Amygdala (tissue), 56 donors: ENCODE measurements around the gene SUMO3.
A peak's percentile ranks its signal among the peaks of the same experiment; 100 is the strongest.

ENCODE experiments used
- DNase-seq, 56 donors: peaks; one replicate each; lab custom pipeline; 2025; lab: John Stamatoyannopoulos, UW

SUMO3 gene

GRCh38 chr21:44817914-44818639 is at the start of gene SUMO3:
SUMO3 (minus strand) TSS chr21:44818062; CDS start chr21:44817968, 94 bp downstream.
- DNase-seq: peak in 47 of 56 donors; percentile 18 to 84 (median 64)

- no peak for DNase-seq
Observed at GRCh38 chr21:44867464-44867863, 49.6 kb upstream of the SUMO3 start.

- DNase-seq: peak in 7 of 56 donors; percentile 21 to 51 (median 34)
Observed at GRCh38 chr21:44866780-44867179, 48.9 kb upstream of the SUMO3 start.

GRCh38 chr21:44865561-44866280 is 47.9 kb upstream of the SUMO3 start:
- DNase-seq: peak in 1 of 56 donors; percentile 20

- DNase-seq: no peak
Observed at GRCh38 chr21:44862869-44863685, 45.2 kb upstream of the SUMO3 start.

GRCh38 chr21:44858791-44859190 is 40.9 kb upstream of the SUMO3 start:
- no peak for DNase-seq

GRCh38 chr21:44858291-44858690 is 40.4 kb upstream of the SUMO3 start:
- DNase-seq: no peak

GRCh38 chr21:44857127-44857892 is 39.4 kb upstream of the SUMO3 start:
- no peak for DNase-seq

GRCh38 chr21:44856131-44856530 is 38.3 kb upstream of the SUMO3 start:
- DNase-seq: no peak

- DNase-seq: no peak
Observed at GRCh38 chr21:44855572-44855971, 37.7 kb upstream of the SUMO3 start.

GRCh38 chr21:44854664-44855446 is 37.0 kb upstream of the SUMO3 start:
- no peak for DNase-seq

- DNase-seq: no peak
Observed at GRCh38 chr21:44854391-44854663, 36.5 kb upstream of the SUMO3 start.

GRCh38 chr21:44853601-44854390 is 35.9 kb upstream of the SUMO3 start:
- DNase-seq: no peak

- DNase-seq: no peak
Observed at GRCh38 chr21:44850905-44851657, 33.2 kb upstream of the SUMO3 start.

GRCh38 chr21:44850208-44850800 is 32.4 kb upstream of the SUMO3 start:
- DNase-seq: no peak

GRCh38 chr21:44849616-44850130 is 31.8 kb upstream of the SUMO3 start:
- DNase-seq: no peak

GRCh38 chr21:44848821-44849521 is 31.1 kb upstream of the SUMO3 start:
- DNase-seq: no peak
